GM19395 (cell line): ENCODE data around the gene QTRT2.

ENCODE experiments used
- ATAC-seq: cut with Tn5 transposase; IDR thresholded peaks from one replicate; pipeline ENCODE4 v1.9.1; 2021; ENCODE audit warnings: mild to moderate bottlenecking, moderate library complexity; ENCODE audit not compliant: unreplicated experiment

Gene QTRT2

GRCh38 chr3:114119776-114120175 is 63.2 kb downstream of the QTRT2 start:
- no peak for ATAC-seq

DNA sequence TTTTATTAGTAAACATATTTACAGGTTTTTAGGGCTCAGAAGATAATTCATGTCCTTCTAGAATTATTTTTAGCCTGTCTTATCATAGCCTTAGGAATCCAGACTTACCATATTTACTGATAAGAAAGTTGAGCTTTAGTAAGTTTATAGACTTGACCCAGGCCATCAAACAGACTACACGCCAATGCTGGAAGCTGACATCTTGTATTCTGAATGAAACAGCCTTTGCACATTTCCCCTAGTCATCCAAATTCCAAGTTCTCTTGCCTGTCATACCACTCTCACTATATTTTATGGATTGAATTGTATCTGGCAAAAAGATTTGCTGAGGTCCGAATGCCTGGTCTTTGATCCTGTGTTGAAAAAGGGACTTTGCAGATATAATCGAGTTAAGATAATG is 63.7 kb downstream of the QTRT2 start:
- ATAC-seq: no peak

DNA sequence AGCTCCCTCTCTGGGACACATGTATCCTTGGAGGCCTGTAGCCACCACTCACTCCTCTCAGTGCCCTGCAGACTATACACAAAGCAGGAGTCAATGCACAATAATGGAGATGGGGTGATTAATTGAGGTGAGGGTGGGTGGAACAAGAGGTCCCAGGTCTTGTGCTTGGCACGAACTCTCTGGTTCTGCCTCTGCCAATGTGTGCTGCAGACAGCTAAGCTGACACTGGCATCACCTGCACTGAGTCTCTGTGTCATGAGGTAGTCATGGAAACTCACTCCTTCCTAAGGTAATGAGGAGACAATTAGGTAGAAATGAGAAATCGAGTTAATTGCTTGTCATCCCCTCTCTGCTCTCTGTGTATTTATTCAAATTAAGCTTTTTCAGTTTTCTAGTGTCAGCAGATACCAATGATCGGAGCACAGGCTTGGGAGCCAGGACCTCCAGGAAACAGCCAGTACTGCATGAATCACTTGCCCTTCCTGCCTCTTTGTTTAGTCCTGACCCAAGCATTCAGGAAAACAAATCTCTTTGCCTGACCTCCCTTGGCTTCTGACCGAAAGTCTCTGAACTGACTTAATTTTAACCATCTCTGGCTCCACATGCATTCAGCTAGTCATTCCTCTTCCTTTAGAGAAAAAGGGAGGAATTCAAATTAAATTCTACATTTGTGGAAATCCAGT is 65.6 kb downstream of the QTRT2 start:
- ATAC-seq: no peak

DNA sequence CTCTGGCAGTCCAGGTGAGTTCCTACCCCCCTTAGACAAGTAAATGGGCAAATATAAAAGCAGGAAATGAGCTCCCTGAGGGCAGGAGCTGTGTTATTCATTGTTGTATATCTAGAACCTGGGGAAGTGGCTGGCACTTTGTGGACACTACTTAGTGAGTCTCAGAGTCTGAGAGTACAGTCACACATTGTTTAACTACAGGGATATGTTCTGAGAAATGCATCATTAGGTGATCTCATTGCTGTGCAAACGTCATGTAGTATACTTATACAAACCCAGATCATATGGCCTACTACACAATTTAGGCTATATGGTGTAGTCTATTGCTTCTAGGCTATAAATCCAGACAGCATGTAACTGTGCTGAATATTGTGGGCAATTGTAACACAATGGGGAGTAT is 69.9 kb downstream of the QTRT2 start:
- ATAC-seq: no peak

- ATAC-seq: no peak
These were observed 71.0 kb downstream of the QTRT2 start for GRCh38 chr3:114127517-114127916.

DNA sequence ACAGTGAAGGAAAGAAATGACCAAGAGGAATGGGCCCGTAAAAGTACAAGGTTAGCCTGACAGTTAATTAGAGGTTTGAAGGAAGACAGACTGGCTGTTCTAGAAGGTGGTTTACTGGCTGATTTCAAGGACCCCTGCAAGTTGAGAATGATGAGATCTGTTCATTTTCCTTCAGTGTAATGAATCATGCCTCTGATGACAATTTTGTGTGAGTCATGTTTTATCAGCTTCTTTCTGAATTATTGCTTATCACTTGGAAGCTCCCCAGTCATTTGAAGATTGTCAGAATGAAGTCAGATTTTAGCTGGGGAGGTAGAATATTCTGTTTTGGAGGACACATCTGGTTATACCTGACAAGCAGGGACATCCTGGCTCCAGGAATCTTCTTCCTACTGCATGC is 71.7 kb downstream of the QTRT2 start:
- ATAC-seq: no peak

DNA sequence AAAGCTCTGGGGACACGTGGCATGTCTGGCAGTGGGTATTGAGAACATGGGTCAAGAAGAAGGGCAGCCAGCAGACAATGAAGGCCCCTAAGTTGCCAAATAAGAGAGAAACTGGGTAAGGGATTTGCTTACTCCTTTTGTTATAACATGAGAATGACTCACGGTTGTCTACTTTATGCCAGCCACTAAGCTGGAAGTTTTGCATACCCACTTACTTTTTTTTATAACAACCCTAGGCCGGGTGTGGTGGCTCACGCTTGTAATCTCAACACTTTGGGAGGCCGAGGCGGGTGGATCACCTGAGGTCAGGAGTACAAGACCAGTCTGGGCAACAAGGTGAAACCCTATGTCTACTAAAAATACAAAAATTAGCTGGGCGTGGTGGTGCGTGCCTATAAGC is 72.3 kb downstream of the QTRT2 start:
- ATAC-seq: no peak

- ATAC-seq: no peak
These were observed 76.0 kb downstream of the QTRT2 start for GRCh38 chr3:114132500-114132899.

DNA sequence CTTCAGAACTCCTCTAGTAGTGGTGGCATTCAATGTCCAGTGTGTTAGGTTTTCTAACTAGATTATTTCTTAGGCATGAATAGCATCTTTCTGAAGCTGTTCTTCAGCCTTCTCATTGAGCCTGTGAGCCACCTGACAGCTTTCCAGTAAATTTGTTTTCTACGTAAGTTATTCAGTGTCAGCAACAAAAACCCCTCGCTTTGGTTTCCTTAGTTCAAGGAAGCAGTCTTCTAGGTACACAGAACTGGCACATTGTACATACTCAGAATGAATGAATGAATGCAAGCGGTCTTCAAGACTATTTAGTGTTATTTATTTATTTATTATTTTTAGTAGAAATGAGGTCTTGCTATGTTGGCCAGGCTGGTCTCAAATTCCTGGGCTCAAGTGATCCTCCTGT is 77.4 kb downstream of the QTRT2 start:
- ATAC-seq: no peak
